WTC11 (cell line): ENCODE data around the gene DNAJA4. TPM values are rescaled to one million over a fixed set of nuclear protein-coding genes. Genes with fewer than 3 reads are reported as not detected.

Experiments used
- ATAC-seq: fragments of 200-7000 bp; cut with Tn5 transposase; 2 replicates; pipeline ENCODE4 v1.10.0; 2021; ENCODE audit warnings: mild to moderate bottlenecking, moderate library complexity
- CTCF ChIA-PET: fragments of 300-600 bp; sonication (Branson Sonifier 250); formaldehyde crosslinking; loops from one replicate; lab custom pipeline; 2021; ENCODE audit warnings: antibody characterized with exemption; lab: Charles Lee
- POLR2A ChIA-PET: fragments of 350-600 bp; sonication (Branson Sonifier 250); formaldehyde crosslinking; loops from one replicate; lab custom pipeline; 2021; ENCODE audit warnings: antibody characterized with exemption; lab: Charles Lee
- DNase-seq: peaks from one replicate; pipeline ENCODE4 v3.0.0; 2021; ENCODE audit warnings: low spot score
- H3K27ac Mint-ChIP-seq: 2 replicates; pipeline ENCODE4 v1.8.0; 2021; ENCODE audit warnings: mixed read lengths
- H3K27me3 Mint-ChIP-seq: 2 replicates; pipeline ENCODE4 v1.8.0; 2021; ENCODE audit warnings: low read depth, mild to moderate bottlenecking, moderate library complexity, mixed read lengths
- H3K36me3 Mint-ChIP-seq: 2 replicates; pipeline ENCODE4 v1.8.0; 2021; ENCODE audit warnings: mixed read lengths
- H3K4me1 Mint-ChIP-seq: 2 replicates; pipeline ENCODE4 v1.8.0; 2022; ENCODE audit warnings: mixed read lengths
- H3K4me3 Mint-ChIP-seq: 2 replicates; pipeline ENCODE4 v1.8.0; 2021; ENCODE audit warnings: mild to moderate bottlenecking, moderate library complexity, mixed read lengths
- H3K9me3 Mint-ChIP-seq: 2 replicates; pipeline ENCODE4 v1.8.0; 2021; ENCODE audit warnings: mixed read lengths
- ARID4B ChIP-seq: sonication (generic); formaldehyde crosslinking; IDR thresholded peaks from 2 replicates; pipeline ENCODE4 v1.8.0; 2023; ENCODE audit warnings: missing genetic modification reagents, mild to moderate bottlenecking, borderline replicate concordance
- CDX4 ChIP-seq: fragments of 250-450 bp; sonication (Bioruptor Pico); IDR thresholded peaks from 2 replicates; pipeline ENCODE4 v1.9.0; 2021; ENCODE audit warnings: moderate library complexity, mild to moderate bottlenecking, inconsistent platforms, borderline replicate concordance
- FOXJ3 ChIP-seq: sonication (generic); formaldehyde crosslinking; IDR thresholded peaks from 2 replicates; pipeline ENCODE4 v1.9.0; 2021; ENCODE audit warnings: missing genetic modification reagents, mild to moderate bottlenecking, borderline replicate concordance
- FOXK1 ChIP-seq: sonication (generic); formaldehyde crosslinking; IDR thresholded peaks from 2 replicates; pipeline ENCODE4 v1.8.0; 2022; ENCODE audit warnings: mild to moderate bottlenecking, moderate library complexity, missing genetic modification reagents
- FOXP1 ChIP-seq: sonication (generic); formaldehyde crosslinking; IDR thresholded peaks from 2 replicates; pipeline ENCODE4 v1.8.0; 2022; ENCODE audit warnings: missing genetic modification reagents, mild to moderate bottlenecking, moderate library complexity, borderline replicate concordance
- HMGXB4 ChIP-seq: sonication (generic); formaldehyde crosslinking; IDR thresholded peaks from 2 replicates; pipeline ENCODE4 v1.8.1; 2023; ENCODE audit warnings: mild to moderate bottlenecking, moderate library complexity, missing genetic modification reagents
- IRF1 ChIP-seq: sonication (generic); formaldehyde crosslinking; IDR thresholded peaks from 2 replicates; pipeline ENCODE4 v1.8.0; 2023; ENCODE audit warnings: missing genetic modification reagents
- JAZF1 ChIP-seq: fragments of 250-450 bp; sonication (Bioruptor Pico); IDR thresholded peaks from 2 replicates; pipeline ENCODE4 v1.9.0; 2021; ENCODE audit warnings: moderate library complexity, mild to moderate bottlenecking, inconsistent platforms
- MAX ChIP-seq: sonication (generic); formaldehyde crosslinking; IDR thresholded peaks from 2 replicates; pipeline ENCODE4 v1.8.0; 2022; ENCODE audit warnings: mild to moderate bottlenecking, missing genetic modification reagents
- PREB ChIP-seq: sonication (generic); formaldehyde crosslinking; IDR thresholded peaks from 2 replicates; pipeline ENCODE4 v1.8.1; 2022; ENCODE audit warnings: mild to moderate bottlenecking, missing genetic modification reagents, moderate library complexity, borderline replicate concordance
- RORB ChIP-seq: fragments of 250-450 bp; sonication (Bioruptor Pico); IDR thresholded peaks from 2 replicates; pipeline ENCODE4 v1.9.0; 2021; ENCODE audit warnings: mild to moderate bottlenecking
- ZNF263 ChIP-seq: sonication (generic); formaldehyde crosslinking; IDR thresholded peaks from 2 replicates; pipeline ENCODE4 v1.8.1; 2022; ENCODE audit warnings: low read depth, mild to moderate bottlenecking, moderate library complexity, missing genetic modification reagents
- ZNF416 ChIP-seq: fragments of 250-450 bp; sonication (Bioruptor Pico); IDR thresholded peaks from 2 replicates; pipeline ENCODE4 v1.9.0; 2021; ENCODE audit warnings: mild to moderate bottlenecking, inconsistent platforms
- ZNF671 ChIP-seq: fragments of 250-450 bp; sonication (Bioruptor Pico); IDR thresholded peaks from 2 replicates; pipeline ENCODE4 v1.8.0; 2021; ENCODE audit warnings: mild to moderate bottlenecking
- total RNA-seq: library from RNA; stranded (reverse); gene quantifications from 3 replicates; pipeline ENCODE4 v1.2.3, GENCODE V29; 2021
- TF ChIP-seq, protein P1 (sequence below): sonication (generic); formaldehyde crosslinking; IDR thresholded peaks from 2 replicates; pipeline ENCODE4 v1.8.0; 2022; ENCODE audit warnings: mild to moderate bottlenecking, missing genetic modification reagents
- TF ChIP-seq, protein P2 (sequence below): sonication (generic); formaldehyde crosslinking; IDR thresholded peaks from 2 replicates; pipeline ENCODE4 v1.8.1; 2023; ENCODE audit warnings: mild to moderate bottlenecking, missing genetic modification reagents
- TF ChIP-seq, protein P3 (sequence below): sonication (generic); formaldehyde crosslinking; IDR thresholded peaks from 2 replicates; pipeline ENCODE4 v1.8.1; 2023; ENCODE audit warnings: mild to moderate bottlenecking, missing genetic modification reagents, moderate library complexity

DNAJA4 gene
- total RNA-seq, 1 experiment from 2014 or later, result 7.8 TPM

GRCh38 chr15:78224023-78224411, 40.3 kb upstream of the DNAJA4 start:
- no peak overlapping the region for H3K4me3 Mint-ChIP-seq
- TF ChIP-seq HMGXB4 (CRISPR knock-in tag), result no peak
- TF ChIP-seq ZNF263, result no peak
- TF ChIP-seq FOXK1 (CRISPR knock-in tag), result no peak
- TF ChIP-seq JAZF1 (CRISPR knock-in tag), result no peak
- TF ChIP-seq IRF1, result no peak
- no peak for TF ChIP-seq MAX (CRISPR knock-in tag)
- TF ChIP-seq FOXP1 (CRISPR knock-in tag), result no peak
- TF ChIP-seq ZNF671, result no peak
- TF ChIP-seq, protein P1, sequence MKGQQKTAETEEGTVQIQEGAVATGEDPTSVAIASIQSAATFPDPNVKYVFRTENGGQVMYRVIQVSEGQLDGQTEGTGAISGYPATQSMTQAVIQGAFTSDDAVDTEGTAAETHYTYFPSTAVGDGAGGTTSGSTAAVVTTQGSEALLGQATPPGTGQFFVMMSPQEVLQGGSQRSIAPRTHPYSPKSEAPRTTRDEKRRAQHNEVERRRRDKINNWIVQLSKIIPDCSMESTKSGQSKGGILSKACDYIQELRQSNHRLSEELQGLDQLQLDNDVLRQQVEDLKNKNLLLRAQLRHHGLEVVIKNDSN, result no peak
- TF ChIP-seq, protein P2, sequence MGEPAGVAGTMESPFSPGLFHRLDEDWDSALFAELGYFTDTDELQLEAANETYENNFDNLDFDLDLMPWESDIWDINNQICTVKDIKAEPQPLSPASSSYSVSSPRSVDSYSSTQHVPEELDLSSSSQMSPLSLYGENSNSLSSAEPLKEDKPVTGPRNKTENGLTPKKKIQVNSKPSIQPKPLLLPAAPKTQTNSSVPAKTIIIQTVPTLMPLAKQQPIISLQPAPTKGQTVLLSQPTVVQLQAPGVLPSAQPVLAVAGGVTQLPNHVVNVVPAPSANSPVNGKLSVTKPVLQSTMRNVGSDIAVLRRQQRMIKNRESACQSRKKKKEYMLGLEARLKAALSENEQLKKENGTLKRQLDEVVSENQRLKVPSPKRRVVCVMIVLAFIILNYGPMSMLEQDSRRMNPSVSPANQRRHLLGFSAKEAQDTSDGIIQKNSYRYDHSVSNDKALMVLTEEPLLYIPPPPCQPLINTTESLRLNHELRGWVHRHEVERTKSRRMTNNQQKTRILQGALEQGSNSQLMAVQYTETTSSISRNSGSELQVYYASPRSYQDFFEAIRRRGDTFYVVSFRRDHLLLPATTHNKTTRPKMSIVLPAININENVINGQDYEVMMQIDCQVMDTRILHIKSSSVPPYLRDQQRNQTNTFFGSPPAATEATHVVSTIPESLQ (CRISPR knock-in tag), result no peak
- no peak for TF ChIP-seq FOXJ3 (CRISPR knock-in tag)
- no peak for TF ChIP-seq RORB (CRISPR knock-in tag)
- TF ChIP-seq, protein P3, sequence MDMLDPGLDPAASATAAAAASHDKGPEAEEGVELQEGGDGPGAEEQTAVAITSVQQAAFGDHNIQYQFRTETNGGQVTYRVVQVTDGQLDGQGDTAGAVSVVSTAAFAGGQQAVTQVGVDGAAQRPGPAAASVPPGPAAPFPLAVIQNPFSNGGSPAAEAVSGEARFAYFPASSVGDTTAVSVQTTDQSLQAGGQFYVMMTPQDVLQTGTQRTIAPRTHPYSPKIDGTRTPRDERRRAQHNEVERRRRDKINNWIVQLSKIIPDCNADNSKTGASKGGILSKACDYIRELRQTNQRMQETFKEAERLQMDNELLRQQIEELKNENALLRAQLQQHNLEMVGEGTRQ (CRISPR knock-in tag), result no peak
- no peak overlapping the region for H3K27ac Mint-ChIP-seq
- H3K9me3 Mint-ChIP-seq, result peaks cover 4% of the 10 kb centered on the region; the same call in 1 of the 2 replicates
- no peak for DNase-seq
- no peak for ATAC-seq
- POLR2A ChIA-PET, result interaction anchor here (1.0 kb wide), 1 partner anchor 157 kb away, joined by 3 read pairs; no protein-coding TSS in a partner anchor
- no peaks in the 10 kb centered on the region; the same call in 1 of the 2 replicates for H3K36me3 Mint-ChIP-seq
- H3K27me3 Mint-ChIP-seq, result no peaks in the 10 kb centered on the region
- CTCF ChIA-PET, result interaction anchor here (0.6 kb wide), 1 partner anchor 111 kb away, joined by 3 read pairs; no protein-coding TSS in a partner anchor
- H3K4me1 Mint-ChIP-seq, result peaks cover 2% of the 10 kb centered on the region; the same call in 1 of the 2 replicates

GRCh38 chr15:78225783-78226541, 38.4 kb upstream of the DNAJA4 start:
- ATAC-seq (no peak), DNase-seq (no peak)
- Mint-ChIP-seq H3K4me3 (no peak overlapping the region), H3K36me3 (no peaks in the 10 kb centered on the region; the same call in 1 of the 2 replicates), H3K27me3 (no peaks in the 10 kb centered on the region), H3K27ac (no peak overlapping the region), H3K4me1 (no peaks in the 10 kb centered on the region), H3K9me3 (peaks cover 4% of the 10 kb centered on the region; the same call in 1 of the 2 replicates)
- POLR2A ChIA-PET, result no interaction called here
- CTCF ChIA-PET, result interaction anchor here (0.6 to 1.5 kb wide), 2 partner anchors 17 to 30 kb away, joined by 3 to 4 read pairs; no protein-coding TSS in a partner anchor
- TF ChIP-seq ZNF263 (no peak), ARID4B (CRISPR knock-in tag) (no peak), RORB (CRISPR knock-in tag) (no peak), PREB (CRISPR knock-in tag) (no peak), ZNF416 (CRISPR knock-in tag) (no peak), CDX4 (CRISPR knock-in tag) (no peak)
- TF ChIP-seq, protein P2 (CRISPR knock-in tag), result no peak
